ENCODE measurements around the gene FRMPD4. TPM values are rescaled to one million over a fixed set of nuclear protein-coding genes. Genes with fewer than 3 reads are reported as not detected.

FRMPD4 gene
- total RNA-seq, 2 experiments from 2014 or later = not detected

DNA sequence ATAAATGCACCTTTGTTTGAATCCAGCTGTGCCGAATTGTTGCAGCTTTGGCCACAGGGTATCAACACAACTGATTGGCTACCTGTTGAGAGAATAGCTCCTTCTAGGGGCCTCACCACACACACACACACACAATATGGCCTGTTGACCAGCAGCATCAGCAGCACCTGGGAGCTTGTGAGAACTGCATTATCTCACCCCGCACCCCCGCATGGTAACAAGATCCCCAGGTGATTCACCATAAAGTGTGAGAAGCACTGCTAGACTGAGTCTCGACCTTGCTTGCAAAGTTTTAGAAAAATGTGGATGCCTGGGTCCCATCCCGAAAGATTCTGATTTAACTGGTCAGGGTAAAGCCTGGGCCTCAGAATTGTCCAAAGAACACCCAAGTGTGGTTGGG lies 476.0 kb downstream of the FRMPD4 start:
- Histone ChIP-seq H3K4me1 (ENCODE audit: insufficient read depth, low read length) (no peaks in the 10 kb centered on the region), H3K27ac (ENCODE audit: low read depth in 1 of 2, low read length in 2 of 2) (no peak overlapping the region), H3K9me3 (ENCODE audit: control insufficient read depth in 1 of 2, insufficient read depth in 1 of 2, low read length in 2 of 2) (no peaks in the 10 kb centered on the region), H3K27me3 (ENCODE audit: control insufficient read depth in 1 of 2, insufficient read depth in 2 of 2, low read length in 2 of 2) (no peaks in the 10 kb centered on the region), H3K36me3 (ENCODE audit: insufficient read depth, low read length) (no peaks in the 10 kb centered on the region), H3K4me3 (ENCODE audit: low read length) (no peak overlapping the region)
- Mint-ChIP-seq H3K27ac (no peak overlapping the region), H3K27me3 (no peaks in the 10 kb centered on the region), H3K4me1 (ENCODE audit: low read depth) (no peaks in the 10 kb centered on the region), H3K36me3 (ENCODE audit: low read depth) (no peaks in the 10 kb centered on the region), H3K4me3 (no peak overlapping the region), H3K9me3 (no peaks in the 10 kb centered on the region)
- intact Hi-C loops (cut with DNase I, micrococcal nuclease) = no loop called here
- ATAC-seq (ENCODE audit: poor library complexity) = no peak
- TF ChIP-seq, protein P1, sequence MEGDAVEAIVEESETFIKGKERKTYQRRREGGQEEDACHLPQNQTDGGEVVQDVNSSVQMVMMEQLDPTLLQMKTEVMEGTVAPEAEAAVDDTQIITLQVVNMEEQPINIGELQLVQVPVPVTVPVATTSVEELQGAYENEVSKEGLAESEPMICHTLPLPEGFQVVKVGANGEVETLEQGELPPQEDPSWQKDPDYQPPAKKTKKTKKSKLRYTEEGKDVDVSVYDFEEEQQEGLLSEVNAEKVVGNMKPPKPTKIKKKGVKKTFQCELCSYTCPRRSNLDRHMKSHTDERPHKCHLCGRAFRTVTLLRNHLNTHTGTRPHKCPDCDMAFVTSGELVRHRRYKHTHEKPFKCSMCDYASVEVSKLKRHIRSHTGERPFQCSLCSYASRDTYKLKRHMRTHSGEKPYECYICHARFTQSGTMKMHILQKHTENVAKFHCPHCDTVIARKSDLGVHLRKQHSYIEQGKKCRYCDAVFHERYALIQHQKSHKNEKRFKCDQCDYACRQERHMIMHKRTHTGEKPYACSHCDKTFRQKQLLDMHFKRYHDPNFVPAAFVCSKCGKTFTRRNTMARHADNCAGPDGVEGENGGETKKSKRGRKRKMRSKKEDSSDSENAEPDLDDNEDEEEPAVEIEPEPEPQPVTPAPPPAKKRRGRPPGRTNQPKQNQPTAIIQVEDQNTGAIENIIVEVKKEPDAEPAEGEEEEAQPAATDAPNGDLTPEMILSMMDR (IDR thresholded peaks at IDR 0.05) = no peak
- ChIA-PET CTCF (no interaction called here), POLR2A (no interaction called here)
- DNase-seq = no peak

DNA sequence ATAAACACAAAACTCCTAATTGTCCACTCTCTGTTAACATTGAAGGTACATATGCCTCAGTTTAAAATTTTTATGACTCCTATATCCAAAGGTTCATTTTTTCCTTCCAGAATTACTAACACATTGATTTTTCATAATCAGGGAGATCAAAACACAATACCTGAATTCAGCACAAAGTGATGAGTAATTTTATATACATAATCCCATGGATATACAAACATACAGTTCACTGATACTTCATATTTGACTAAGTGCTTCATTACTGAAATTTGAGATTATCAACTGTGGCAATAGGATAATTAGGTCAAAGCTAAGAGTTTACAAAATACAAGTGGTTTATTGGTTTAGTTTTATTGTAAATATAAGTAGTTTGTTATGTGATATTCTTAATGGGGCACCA lies 476.8 kb downstream of the FRMPD4 start:
- DNase-seq (no peak), ATAC-seq (ENCODE audit: poor library complexity) (no peak)
- no peaks in the 10 kb centered on the region for H3K36me3 Mint-ChIP-seq (ENCODE audit: low read depth)

DNA sequence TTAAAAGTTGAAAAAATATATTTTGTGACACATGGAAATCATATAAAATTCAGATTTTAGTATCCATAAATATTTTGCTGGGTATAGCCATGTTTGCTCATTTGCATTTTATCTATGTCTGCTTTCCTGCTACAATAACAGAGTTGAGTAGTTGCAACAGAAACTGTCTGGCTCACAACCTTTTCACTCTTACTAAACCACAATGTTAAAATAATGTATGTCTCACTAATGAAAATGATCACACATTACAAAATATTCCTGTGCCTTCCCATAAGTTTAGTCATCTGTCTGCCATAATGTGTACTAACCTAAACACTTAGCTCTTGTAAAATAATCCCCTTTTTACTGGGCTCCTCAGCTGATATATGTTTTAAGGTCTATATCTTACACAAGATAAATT lies 479.0 kb downstream of the FRMPD4 start:
- H3K27ac Mint-ChIP-seq = no peak overlapping the region
- H3K4me1 Mint-ChIP-seq (ENCODE audit: low read depth) = no peaks in the 10 kb centered on the region
- ChIA-PET CTCF (no interaction called here), POLR2A (no interaction called here)
- H3K4me3 Mint-ChIP-seq = no peak overlapping the region
- no peaks in the 10 kb centered on the region for H3K36me3 Mint-ChIP-seq (ENCODE audit: low read depth)
- H3K9me3 Mint-ChIP-seq = no peaks in the 10 kb centered on the region
- TF ChIP-seq, protein P1 (IDR thresholded peaks at IDR 0.05) = no peak
- no peak overlapping the region for H3K4me3 ChIP-seq (ENCODE audit: low read length)
- H3K27me3 Mint-ChIP-seq = no peaks in the 10 kb centered on the region
- DNase-seq (no peak), ATAC-seq (ENCODE audit: poor library complexity) (no peak)
- no peaks in the 10 kb centered on the region for H3K36me3 ChIP-seq (ENCODE audit: insufficient read depth, low read length)
- no peaks in the 10 kb centered on the region for H3K27me3 ChIP-seq (ENCODE audit: control insufficient read depth in 1 of 2, insufficient read depth in 2 of 2, low read length in 2 of 2)
- no peak overlapping the region for H3K27ac ChIP-seq (ENCODE audit: low read depth in 1 of 2, low read length in 2 of 2)
- peaks cover 0 to 12% of the 10 kb centered on the region in 2 experiments for H3K9me3 ChIP-seq (ENCODE audit: control insufficient read depth in 1 of 2, insufficient read depth in 1 of 2, low read length in 2 of 2)
- intact Hi-C loops (cut with DNase I, micrococcal nuclease) = no loop called here
- no peaks in the 10 kb centered on the region for H3K4me1 ChIP-seq (ENCODE audit: insufficient read depth, low read length)

More for the DNA sequence above, 476.8 kb downstream of the FRMPD4 start:
- Mint-ChIP-seq H3K4me3 (no peak overlapping the region), H3K9me3 (no peaks in the 10 kb centered on the region), H3K27ac (no peak overlapping the region), H3K4me1 (ENCODE audit: low read depth) (no peaks in the 10 kb centered on the region), H3K27me3 (no peaks in the 10 kb centered on the region)
- peaks cover 0 to 8% of the 10 kb centered on the region in 2 experiments for H3K9me3 ChIP-seq (ENCODE audit: control insufficient read depth in 1 of 2, insufficient read depth in 1 of 2, low read length in 2 of 2)
- intact Hi-C loops (cut with DNase I, micrococcal nuclease) = no loop called here
- POLR2A ChIA-PET = no interaction called here
- CTCF ChIA-PET = no interaction called here
- H3K36me3 ChIP-seq (ENCODE audit: insufficient read depth, low read length) = no peaks in the 10 kb centered on the region
- no peaks in the 10 kb centered on the region for H3K4me1 ChIP-seq (ENCODE audit: insufficient read depth, low read length)
- no peak overlapping the region for H3K27ac ChIP-seq (ENCODE audit: low read depth in 1 of 2, low read length in 2 of 2)
- H3K27me3 ChIP-seq (ENCODE audit: control insufficient read depth in 1 of 2, insufficient read depth in 2 of 2, low read length in 2 of 2) = no peaks in the 10 kb centered on the region
- no peak overlapping the region for H3K4me3 ChIP-seq (ENCODE audit: low read length)
- TF ChIP-seq, protein P1 (IDR thresholded peaks at IDR 0.05) = no peak
